GM23338 (cell line): ENCODE data around the gene NME3. TPM values are rescaled to one million over a fixed set of nuclear protein-coding genes. Genes with fewer than 3 reads are reported as not detected.

ENCODE experiments used
- ATAC-seq: fragments of 200-7000 bp; cut with Tn5 transposase; 3 replicates; pipeline ENCODE4 v1.9.1; 2020
- DNase-seq: peaks from one replicate; pipeline ENCODE4 v3.0.0-alpha.2; 2015; ENCODE audit warnings: low spot score
- H2AFZ ChIP-seq: fragments of 200-600 bp; sonication (generic); 2 replicates; pipeline ENCODE4 v1.8.0; 2016; ENCODE audit warnings: antibody characterized with exemption, mild to moderate bottlenecking, moderate library complexity
- H3F3A ChIP-seq: fragments of 200-600 bp; sonication (generic); replicated peaks from 2 replicates; pipeline ENCODE4 v1.8.0; 2017; ENCODE audit warnings: antibody characterized with exemption, mixed run types, low read depth
- H3K27ac ChIP-seq: fragments of 200-600 bp; sonication (generic); 2 replicates; pipeline ENCODE4 v1.6.1; 2016; ENCODE audit warnings: low read depth
- H3K27me3 ChIP-seq: fragments of 200-600 bp; sonication (generic); 2 replicates; pipeline ENCODE4 v1.8.0; 2016; ENCODE audit warnings: mild to moderate bottlenecking, mixed run types, moderate library complexity; ENCODE audit not compliant: insufficient read depth
- H3K36me3 ChIP-seq: fragments of 200-600 bp; sonication (generic); 2 replicates; pipeline ENCODE4 v1.8.0; 2016; ENCODE audit warnings: mild to moderate bottlenecking; ENCODE audit not compliant: insufficient read depth
- H3K4me1 ChIP-seq: fragments of 200-600 bp; sonication (generic); 2 replicates; pipeline ENCODE4 v1.8.0; 2016; ENCODE audit warnings: mild to moderate bottlenecking, moderate library complexity; ENCODE audit not compliant: insufficient read depth
- H3K4me2 ChIP-seq: fragments of 200-600 bp; sonication (generic); 2 replicates; pipeline ENCODE4 v1.7.1; 2017; ENCODE audit warnings: mixed run types
- H3K4me3 ChIP-seq: fragments of 200-600 bp; sonication (generic); 2 replicates; pipeline ENCODE4 v1.6.1; 2016; ENCODE audit warnings: mixed run types
- H3K79me2 ChIP-seq: fragments of 200-600 bp; sonication (generic); replicated peaks from 2 replicates; pipeline ENCODE4 v1.8.0; 2017; ENCODE audit warnings: mild to moderate bottlenecking; ENCODE audit not compliant: insufficient read depth
- H3K9me2 ChIP-seq: fragments of 200-600 bp; sonication (generic); 2 replicates; pipeline ENCODE4 v1.8.0; 2017; ENCODE audit not compliant: insufficient read depth
- H4K20me1 ChIP-seq: fragments of 200-600 bp; sonication (generic); replicated peaks from 2 replicates; pipeline ENCODE4 v1.8.0; 2017; ENCODE audit warnings: mild to moderate bottlenecking; ENCODE audit not compliant: insufficient read depth
- H3K27ac Mint-ChIP-seq: 2 replicates; pipeline ENCODE4 v1.8.0; 2020; ENCODE audit warnings: inconsistent platforms, mild to moderate bottlenecking, moderate library complexity, mixed read lengths
- H3K27me3 Mint-ChIP-seq: 3 replicates; pipeline ENCODE4 v1.8.0; 2022; ENCODE audit warnings: low read depth, mild to moderate bottlenecking, moderate library complexity, mixed read lengths, inconsistent platforms; ENCODE audit not compliant: insufficient read depth, poor library complexity
- H3K36me3 Mint-ChIP-seq: 3 replicates; pipeline ENCODE4 v1.8.0; 2021; ENCODE audit warnings: low read depth, mild to moderate bottlenecking, inconsistent platforms, moderate library complexity, mixed read lengths
- H3K4me1 Mint-ChIP-seq: 3 replicates; pipeline ENCODE4 v1.8.0; 2020; ENCODE audit warnings: mild to moderate bottlenecking, inconsistent platforms, mixed read lengths
- H3K4me3 Mint-ChIP-seq: 3 replicates; pipeline ENCODE4 v1.8.0; 2021; ENCODE audit warnings: moderate library complexity, mild to moderate bottlenecking, inconsistent platforms, mixed read lengths
- H3K9me3 Mint-ChIP-seq: 3 replicates; pipeline ENCODE4 v1.8.0; 2020; ENCODE audit warnings: moderate library complexity, mild to moderate bottlenecking, inconsistent platforms, mixed read lengths
- CREB1 ChIP-seq: fragments of 250-450 bp; sonication (Bioruptor Pico); IDR thresholded peaks from 2 replicates; pipeline ENCODE4 v1.5.0; 2020; ENCODE audit warnings: low read depth, mild to moderate bottlenecking, moderate library complexity
- EZH2 ChIP-seq: fragments of 200-600 bp; sonication (generic); IDR thresholded peaks from one replicate; pipeline ENCODE4 v1.8.0; 2017; ENCODE audit warnings: antibody characterized with exemption, mild to moderate bottlenecking, low read depth; ENCODE audit not compliant: unreplicated experiment
- EZH2phosphoT487 ChIP-seq: fragments of 200-600 bp; sonication (generic); IDR thresholded peaks from one replicate; pipeline ENCODE4 v1.8.1; 2018; ENCODE audit warnings: antibody characterized with exemption; ENCODE audit not compliant: unreplicated experiment
- JUNB ChIP-seq: IDR thresholded peaks from one replicate; pipeline ENCODE4 v1.6.1; 2016; ENCODE audit warnings: antibody characterized with exemption; ENCODE audit not compliant: unreplicated experiment
- NANOG ChIP-seq: IDR thresholded peaks from 2 replicates; pipeline ENCODE4 v1.6.1; 2016; ENCODE audit warnings: antibody characterized with exemption, borderline replicate concordance
- POLR2AphosphoS5 ChIP-seq: IDR thresholded peaks from 2 replicates; pipeline ENCODE4 v1.6.1; 2016; ENCODE audit warnings: antibody characterized with exemption, low read depth
- STAT1 ChIP-seq: IDR thresholded peaks from one replicate; pipeline ENCODE4 v1.6.1; 2016; ENCODE audit warnings: antibody characterized with exemption; ENCODE audit not compliant: unreplicated experiment
- ZNF114 ChIP-seq: fragments of 250-450 bp; sonication (Bioruptor Pico); IDR thresholded peaks from 2 replicates; pipeline ENCODE4 v1.5.0; 2020; ENCODE audit warnings: mild to moderate bottlenecking, moderate library complexity
- ZNF331 ChIP-seq: fragments of 250-450 bp; sonication (Bioruptor Pico); IDR thresholded peaks from 2 replicates; pipeline ENCODE4 v1.5.0; 2020; ENCODE audit warnings: low read depth, mild to moderate bottlenecking, moderate library complexity
- polyA plus RNA-seq: library from polyadenylated mRNA; unstranded; fragments of >200 nt; fragmentation: Nextera tagmentation; extraction: Ambion mirVana; gene quantifications from 2 replicates; pipeline ENCODE4 v1.2.1, GENCODE V29; 2016
- total RNA-seq: library from RNA; depleted of rRNA; stranded (reverse); fragments of >200 nt; shearing (Covaris generic); gene quantifications from 2 replicates; pipeline ENCODE4 v1.2.3, GENCODE V29; 2014
- TF ChIP-seq, protein P1 (sequence below), 2 experiments: fragments of 200-600 bp in 1 of 2; sonication (generic) in 1 of 2; conservative IDR thresholded peaks; 2 replicates each; pipeline versions ENCODE4 v1.5.1 to v1.6.1; 2016 to 2017; ENCODE audit warnings: antibody characterized with exemption in 2 of 2, low read depth in 2 of 2, mild to moderate bottlenecking in 2 of 2, moderate library complexity in 1 of 2
- TF ChIP-seq, protein P2 (sequence below): IDR thresholded peaks from one replicate; pipeline ENCODE4 v1.6.1; 2018; ENCODE audit warnings: antibody characterized with exemption; ENCODE audit not compliant: unreplicated experiment
- TF ChIP-seq, protein P3 (sequence below): fragments of 250-450 bp; sonication (Bioruptor Pico); IDR thresholded peaks from 2 replicates; pipeline ENCODE4 v1.5.0; 2020; ENCODE audit warnings: mild to moderate bottlenecking, moderate library complexity
- TF ChIP-seq, protein P4 (sequence below): IDR thresholded peaks from 2 replicates; pipeline ENCODE4 v1.6.1; 2016; ENCODE audit warnings: antibody characterized with exemption

NME3 gene
- total and polyA plus RNA-seq, 2 experiments from 2014 or later = 95.3 to 130 TPM

DNA sequence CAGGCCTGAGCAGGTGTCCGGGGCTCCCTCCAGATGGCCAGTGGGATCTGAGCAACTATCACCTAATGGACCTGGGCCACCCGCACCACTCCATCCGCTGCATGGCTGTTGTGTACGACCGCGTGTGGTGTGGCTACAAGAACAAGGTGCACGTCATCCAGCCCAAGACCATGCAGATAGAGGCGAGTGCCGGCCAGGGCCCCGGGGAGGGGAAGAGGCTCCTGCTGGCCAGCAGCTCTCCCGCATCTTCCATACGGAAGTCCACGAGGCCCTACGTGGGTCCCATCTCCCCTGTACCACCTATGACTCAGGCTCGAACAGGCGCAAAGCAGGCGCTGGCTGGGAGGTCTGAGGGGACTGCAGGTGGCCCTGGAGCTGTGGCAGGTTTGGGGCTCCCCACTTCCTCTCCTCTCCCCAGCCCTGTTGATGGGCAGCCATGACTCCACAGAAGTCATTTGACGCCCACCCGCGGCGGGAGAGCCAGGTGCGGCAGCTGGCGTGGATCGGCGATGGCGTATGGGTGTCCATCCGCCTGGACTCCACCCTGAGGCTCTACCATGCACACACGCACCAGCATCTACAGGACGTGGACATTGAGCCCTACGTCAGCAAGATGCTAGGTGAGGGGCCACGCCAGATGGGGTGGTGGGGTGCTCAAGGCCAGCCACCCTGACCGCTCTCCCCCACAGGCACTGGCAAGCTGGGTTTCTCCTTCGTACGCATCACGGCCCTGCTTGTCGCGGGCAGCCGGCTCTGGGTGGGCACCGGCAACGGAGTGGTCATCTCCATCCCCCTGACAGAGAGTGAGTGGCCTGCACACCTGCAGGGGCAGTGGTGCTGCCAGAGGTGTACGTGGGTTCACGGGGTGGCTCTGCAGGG is 4.0 kb downstream of the NME3 start:
- H3K9me3 Mint-ChIP-seq = peaks cover 2% of the 10 kb centered on the region; the same call in 1 of the 3 replicates
- no peaks in the 10 kb centered on the region; the same call in 1 of the 2 replicates for H4K20me1 ChIP-seq

More for the DNA sequence above, 4.0 kb downstream of the NME3 start:
- TF ChIP-seq EZH2 (no peak), ZNF331 (CRISPR knock-in tag) (no peak), NANOG (no peak), CREB1 (no peak), JUNB (no peak), EZH2phosphoT487 (no peak), POLR2AphosphoS5 (no peak), ZNF114 (CRISPR knock-in tag) (no peak), STAT1 (no peak)
- TF ChIP-seq, protein P1, sequence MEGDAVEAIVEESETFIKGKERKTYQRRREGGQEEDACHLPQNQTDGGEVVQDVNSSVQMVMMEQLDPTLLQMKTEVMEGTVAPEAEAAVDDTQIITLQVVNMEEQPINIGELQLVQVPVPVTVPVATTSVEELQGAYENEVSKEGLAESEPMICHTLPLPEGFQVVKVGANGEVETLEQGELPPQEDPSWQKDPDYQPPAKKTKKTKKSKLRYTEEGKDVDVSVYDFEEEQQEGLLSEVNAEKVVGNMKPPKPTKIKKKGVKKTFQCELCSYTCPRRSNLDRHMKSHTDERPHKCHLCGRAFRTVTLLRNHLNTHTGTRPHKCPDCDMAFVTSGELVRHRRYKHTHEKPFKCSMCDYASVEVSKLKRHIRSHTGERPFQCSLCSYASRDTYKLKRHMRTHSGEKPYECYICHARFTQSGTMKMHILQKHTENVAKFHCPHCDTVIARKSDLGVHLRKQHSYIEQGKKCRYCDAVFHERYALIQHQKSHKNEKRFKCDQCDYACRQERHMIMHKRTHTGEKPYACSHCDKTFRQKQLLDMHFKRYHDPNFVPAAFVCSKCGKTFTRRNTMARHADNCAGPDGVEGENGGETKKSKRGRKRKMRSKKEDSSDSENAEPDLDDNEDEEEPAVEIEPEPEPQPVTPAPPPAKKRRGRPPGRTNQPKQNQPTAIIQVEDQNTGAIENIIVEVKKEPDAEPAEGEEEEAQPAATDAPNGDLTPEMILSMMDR (conservative IDR thresholded peaks at IDR 0.05; ENCODE audit: low read depth in 2 of 2) = no peak
- TF ChIP-seq, protein P2, sequence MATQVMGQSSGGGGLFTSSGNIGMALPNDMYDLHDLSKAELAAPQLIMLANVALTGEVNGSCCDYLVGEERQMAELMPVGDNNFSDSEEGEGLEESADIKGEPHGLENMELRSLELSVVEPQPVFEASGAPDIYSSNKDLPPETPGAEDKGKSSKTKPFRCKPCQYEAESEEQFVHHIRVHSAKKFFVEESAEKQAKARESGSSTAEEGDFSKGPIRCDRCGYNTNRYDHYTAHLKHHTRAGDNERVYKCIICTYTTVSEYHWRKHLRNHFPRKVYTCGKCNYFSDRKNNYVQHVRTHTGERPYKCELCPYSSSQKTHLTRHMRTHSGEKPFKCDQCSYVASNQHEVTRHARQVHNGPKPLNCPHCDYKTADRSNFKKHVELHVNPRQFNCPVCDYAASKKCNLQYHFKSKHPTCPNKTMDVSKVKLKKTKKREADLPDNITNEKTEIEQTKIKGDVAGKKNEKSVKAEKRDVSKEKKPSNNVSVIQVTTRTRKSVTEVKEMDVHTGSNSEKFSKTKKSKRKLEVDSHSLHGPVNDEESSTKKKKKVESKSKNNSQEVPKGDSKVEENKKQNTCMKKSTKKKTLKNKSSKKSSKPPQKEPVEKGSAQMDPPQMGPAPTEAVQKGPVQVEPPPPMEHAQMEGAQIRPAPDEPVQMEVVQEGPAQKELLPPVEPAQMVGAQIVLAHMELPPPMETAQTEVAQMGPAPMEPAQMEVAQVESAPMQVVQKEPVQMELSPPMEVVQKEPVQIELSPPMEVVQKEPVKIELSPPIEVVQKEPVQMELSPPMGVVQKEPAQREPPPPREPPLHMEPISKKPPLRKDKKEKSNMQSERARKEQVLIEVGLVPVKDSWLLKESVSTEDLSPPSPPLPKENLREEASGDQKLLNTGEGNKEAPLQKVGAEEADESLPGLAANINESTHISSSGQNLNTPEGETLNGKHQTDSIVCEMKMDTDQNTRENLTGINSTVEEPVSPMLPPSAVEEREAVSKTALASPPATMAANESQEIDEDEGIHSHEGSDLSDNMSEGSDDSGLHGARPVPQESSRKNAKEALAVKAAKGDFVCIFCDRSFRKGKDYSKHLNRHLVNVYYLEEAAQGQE = no peak
- TF ChIP-seq, protein P3, sequence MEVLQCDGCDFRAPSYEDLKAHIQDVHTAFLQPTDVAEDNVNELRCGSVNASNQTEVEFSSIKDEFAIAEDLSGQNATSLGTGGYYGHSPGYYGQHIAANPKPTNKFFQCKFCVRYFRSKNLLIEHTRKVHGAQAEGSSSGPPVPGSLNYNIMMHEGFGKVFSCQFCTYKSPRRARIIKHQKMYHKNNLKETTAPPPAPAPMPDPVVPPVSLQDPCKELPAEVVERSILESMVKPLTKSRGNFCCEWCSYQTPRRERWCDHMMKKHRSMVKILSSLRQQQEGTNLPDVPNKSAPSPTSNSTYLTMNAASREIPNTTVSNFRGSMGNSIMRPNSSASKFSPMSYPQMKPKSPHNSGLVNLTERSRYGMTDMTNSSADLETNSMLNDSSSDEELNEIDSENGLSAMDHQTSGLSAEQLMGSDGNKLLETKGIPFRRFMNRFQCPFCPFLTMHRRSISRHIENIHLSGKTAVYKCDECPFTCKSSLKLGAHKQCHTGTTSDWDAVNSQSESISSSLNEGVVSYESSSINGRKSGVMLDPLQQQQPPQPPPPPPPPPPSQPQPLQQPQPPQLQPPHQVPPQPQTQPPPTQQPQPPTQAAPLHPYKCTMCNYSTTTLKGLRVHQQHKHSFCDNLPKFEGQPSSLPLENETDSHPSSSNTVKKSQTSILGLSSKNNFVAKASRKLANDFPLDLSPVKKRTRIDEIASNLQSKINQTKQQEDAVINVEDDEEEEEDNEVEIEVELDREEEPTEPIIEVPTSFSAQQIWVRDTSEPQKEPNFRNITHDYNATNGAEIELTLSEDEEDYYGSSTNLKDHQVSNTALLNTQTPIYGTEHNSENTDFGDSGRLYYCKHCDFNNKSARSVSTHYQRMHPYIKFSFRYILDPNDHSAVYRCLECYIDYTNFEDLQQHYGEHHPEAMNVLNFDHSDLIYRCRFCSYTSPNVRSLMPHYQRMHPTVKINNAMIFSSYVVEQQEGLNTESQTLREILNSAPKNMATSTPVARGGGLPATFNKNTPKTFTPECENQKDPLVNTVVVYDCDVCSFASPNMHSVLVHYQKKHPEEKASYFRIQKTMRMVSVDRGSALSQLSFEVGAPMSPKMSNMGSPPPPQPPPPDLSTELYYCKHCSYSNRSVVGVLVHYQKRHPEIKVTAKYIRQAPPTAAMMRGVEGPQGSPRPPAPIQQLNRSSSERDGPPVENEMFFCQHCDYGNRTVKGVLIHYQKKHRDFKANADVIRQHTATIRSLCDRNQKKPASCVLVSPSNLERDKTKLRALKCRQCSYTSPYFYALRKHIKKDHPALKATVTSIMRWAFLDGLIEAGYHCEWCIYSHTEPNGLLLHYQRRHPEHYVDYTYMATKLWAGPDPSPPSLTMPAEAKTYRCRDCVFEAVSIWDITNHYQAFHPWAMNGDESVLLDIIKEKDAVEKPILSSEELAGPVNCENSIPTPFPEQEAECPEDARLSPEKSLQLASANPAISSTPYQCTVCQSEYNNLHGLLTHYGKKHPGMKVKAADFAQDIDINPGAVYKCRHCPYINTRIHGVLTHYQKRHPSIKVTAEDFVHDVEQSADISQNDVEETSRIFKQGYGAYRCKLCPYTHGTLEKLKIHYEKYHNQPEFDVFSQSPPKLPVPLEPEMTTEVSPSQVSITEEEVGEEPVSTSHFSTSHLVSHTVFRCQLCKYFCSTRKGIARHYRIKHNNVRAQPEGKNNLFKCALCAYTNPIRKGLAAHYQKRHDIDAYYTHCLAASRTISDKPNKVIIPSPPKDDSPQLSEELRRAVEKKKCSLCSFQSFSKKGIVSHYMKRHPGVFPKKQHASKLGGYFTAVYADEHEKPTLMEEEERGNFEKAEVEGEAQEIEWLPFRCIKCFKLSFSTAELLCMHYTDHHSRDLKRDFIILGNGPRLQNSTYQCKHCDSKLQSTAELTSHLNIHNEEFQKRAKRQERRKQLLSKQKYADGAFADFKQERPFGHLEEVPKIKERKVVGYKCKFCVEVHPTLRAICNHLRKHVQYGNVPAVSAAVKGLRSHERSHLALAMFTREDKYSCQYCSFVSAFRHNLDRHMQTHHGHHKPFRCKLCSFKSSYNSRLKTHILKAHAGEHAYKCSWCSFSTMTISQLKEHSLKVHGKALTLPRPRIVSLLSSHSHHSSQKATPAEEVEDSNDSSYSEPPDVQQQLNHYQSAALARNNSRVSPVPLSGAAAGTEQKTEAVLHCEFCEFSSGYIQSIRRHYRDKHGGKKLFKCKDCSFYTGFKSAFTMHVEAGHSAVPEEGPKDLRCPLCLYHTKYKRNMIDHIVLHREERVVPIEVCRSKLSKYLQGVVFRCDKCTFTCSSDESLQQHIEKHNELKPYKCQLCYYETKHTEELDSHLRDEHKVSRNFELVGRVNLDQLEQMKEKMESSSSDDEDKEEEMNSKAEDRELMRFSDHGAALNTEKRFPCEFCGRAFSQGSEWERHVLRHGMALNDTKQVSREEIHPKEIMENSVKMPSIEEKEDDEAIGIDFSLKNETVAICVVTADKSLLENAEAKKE (CRISPR knock-in tag) = no peak
- TF ChIP-seq, protein P4, sequence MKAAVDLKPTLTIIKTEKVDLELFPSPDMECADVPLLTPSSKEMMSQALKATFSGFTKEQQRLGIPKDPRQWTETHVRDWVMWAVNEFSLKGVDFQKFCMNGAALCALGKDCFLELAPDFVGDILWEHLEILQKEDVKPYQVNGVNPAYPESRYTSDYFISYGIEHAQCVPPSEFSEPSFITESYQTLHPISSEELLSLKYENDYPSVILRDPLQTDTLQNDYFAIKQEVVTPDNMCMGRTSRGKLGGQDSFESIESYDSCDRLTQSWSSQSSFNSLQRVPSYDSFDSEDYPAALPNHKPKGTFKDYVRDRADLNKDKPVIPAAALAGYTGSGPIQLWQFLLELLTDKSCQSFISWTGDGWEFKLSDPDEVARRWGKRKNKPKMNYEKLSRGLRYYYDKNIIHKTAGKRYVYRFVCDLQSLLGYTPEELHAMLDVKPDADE = no peak
- peaks cover 1% of the 10 kb centered on the region for H3K79me2 ChIP-seq
- H2AFZ ChIP-seq = no peak overlapping the region
- Mint-ChIP-seq H3K4me1 (peaks cover 7% of the 10 kb centered on the region), H3K27ac (no peak overlapping the region), H3K4me3 (no peak overlapping the region), H3K27me3 (peaks cover 22% of the 10 kb centered on the region), H3K36me3 (peaks cover 21% of the 10 kb centered on the region)
- no peak overlapping the region for H3K4me3 ChIP-seq
- no peaks in the 10 kb centered on the region for H3K9me2 ChIP-seq
- H3F3A ChIP-seq = peaks cover 14% of the 10 kb centered on the region; the same call in 1 of the 2 replicates
- ATAC-seq = no peak
- H3K36me3 ChIP-seq = no peaks in the 10 kb centered on the region
- DNase-seq = no peak
- no peak overlapping the region for H3K27ac ChIP-seq
- H3K4me2 ChIP-seq = no peak overlapping the region
- peaks cover 4% of the 10 kb centered on the region for H3K4me1 ChIP-seq
- H3K27me3 ChIP-seq = no peaks in the 10 kb centered on the region
